HepG2 (cell line): ENCODE results near the gene HTRA2. TPM values are rescaled to one million over a fixed set of nuclear protein-coding genes. Genes with fewer than 3 reads are reported as not detected.
A peak's percentile ranks its signal among the peaks of the same experiment; 100 is the strongest.

Source experiments
- CHD2 ChIP-seq: IDR thresholded peaks from 2 replicates; pipeline ENCODE4 v1.6.1; 2011; ENCODE audit warnings: low read depth, low read length, improper control_type of control experiment
- FOXP1 ChIP-seq, 2 experiments: fragments of 450-650 bp in 1 of 2; IDR thresholded peaks; 2 replicates each; pipeline ENCODE4 v1.6.1; 2017 to 2018; ENCODE audit warnings: antibody characterized with exemption in 1 of 2
- ZHX2 ChIP-seq, 2 experiments: sonication (generic) in 1 of 2; formaldehyde crosslinking in 1 of 2; IDR thresholded peaks; 2 replicates each; pipeline versions ENCODE4 v1.6.1 to v1.9.0; 2014 to 2022; ENCODE audit warnings: antibody characterized with exemption in 1 of 2, borderline replicate concordance in 1 of 2, inconsistent platforms in 1 of 2, low read depth in 1 of 2, missing genetic modification reagents in 1 of 2
- ZNF12 ChIP-seq: sonication (generic); formaldehyde crosslinking; IDR thresholded peaks from 2 replicates; pipeline ENCODE4 v1.5.0; 2020; ENCODE audit warnings: missing genetic modification reagents
- ZNF207 ChIP-seq: fragments of 450-650 bp; IDR thresholded peaks from 2 replicates; pipeline ENCODE4 v1.6.1; 2016; ENCODE audit warnings: antibody characterized with exemption, borderline replicate concordance
- ZNF232 ChIP-seq: sonication (generic); formaldehyde crosslinking; IDR thresholded peaks from 2 replicates; pipeline ENCODE4 v1.4.0; 2020; ENCODE audit warnings: missing genetic modification reagents, borderline replicate concordance
- ZNF510 ChIP-seq: sonication (generic); formaldehyde crosslinking; IDR thresholded peaks from 2 replicates; pipeline ENCODE4 v1.4.0; 2020; ENCODE audit warnings: low read depth, mild to moderate bottlenecking, missing genetic modification reagents
- ZNF557 ChIP-seq: sonication (generic); formaldehyde crosslinking; IDR thresholded peaks from 2 replicates; pipeline ENCODE4 v1.4.0; 2020; ENCODE audit warnings: missing genetic modification reagents
- ZNF569 ChIP-seq: sonication (generic); formaldehyde crosslinking; IDR thresholded peaks from 2 replicates; pipeline ENCODE4 v1.5.0; 2020; ENCODE audit warnings: mild to moderate bottlenecking, missing genetic modification reagents, moderate library complexity, borderline replicate concordance
- ZNF614 ChIP-seq: IDR thresholded peaks from 2 replicates; pipeline ENCODE4 v1.6.1; 2018; ENCODE audit warnings: missing biosample characterization, missing genetic modification reagents, inconsistent platforms, borderline replicate concordance
- ZNF616 ChIP-seq: sonication (generic); formaldehyde crosslinking; IDR thresholded peaks from 2 replicates; pipeline ENCODE4 v1.5.0; 2020; ENCODE audit warnings: low read depth, mild to moderate bottlenecking, missing genetic modification reagents
- ZNF780A ChIP-seq: sonication (generic); formaldehyde crosslinking; IDR thresholded peaks from 2 replicates; pipeline ENCODE4 v1.8.0; 2022; ENCODE audit warnings: mild to moderate bottlenecking, missing genetic modification reagents, moderate library complexity
- ZSCAN20 ChIP-seq: sonication (generic); formaldehyde crosslinking; IDR thresholded peaks from 2 replicates; pipeline ENCODE4 v1.4.0; 2020; ENCODE audit warnings: missing genetic modification reagents, mild to moderate bottlenecking, borderline replicate concordance
- polyA plus RNA-seq, 8 experiments: library from polyadenylated mRNA; depleted of rRNA in 3 of 8; stranded (reverse) in 7 of 8; unstranded in 1 of 8; fragments of >200 nt; fragmentation: Illumina TruSeq in 4 of 8; extraction: Trizol in 4 of 8; gene quantifications; 2 replicates each; pipeline versions ENCODE4 v1.2.1 to v1.2.3, GENCODE V29; 2011 to 2016; ENCODE audit warnings: low read depth in 4 of 8, missing spikeins in 1 of 8, mixed read lengths in 1 of 8; ENCODE audit not compliant: insufficient read depth in 1 of 8
- total RNA-seq, 5 experiments: library from RNA; depleted of rRNA; stranded (reverse); fragments of >200 nt; fragmentation: Illumina TruSeq; extraction: Trizol; gene quantifications; 2 replicates each; pipeline ENCODE4 v1.2.3, GENCODE V29; 2016; ENCODE audit warnings: low read depth in 1 of 5
- TF ChIP-seq, protein P1 (sequence below): sonication (generic); formaldehyde crosslinking; IDR thresholded peaks from 2 replicates; pipeline ENCODE4 v1.5.0; 2020; ENCODE audit warnings: missing genetic modification reagents, mild to moderate bottlenecking, borderline replicate concordance
- TF ChIP-seq, protein P2 (sequence below): sonication (generic); formaldehyde crosslinking; IDR thresholded peaks from 2 replicates; pipeline ENCODE4 v1.5.0; 2020; ENCODE audit warnings: mild to moderate bottlenecking, low read depth, missing genetic modification reagents, borderline replicate concordance
- TF ChIP-seq, protein P3 (sequence below): IDR thresholded peaks from 2 replicates; pipeline ENCODE4 v1.6.1; 2012; ENCODE audit warnings: inconsistent platforms
- TF ChIP-seq, protein P4 (sequence below): sonication (generic); formaldehyde crosslinking; IDR thresholded peaks from 2 replicates; pipeline ENCODE4 v1.8.0; 2022; ENCODE audit warnings: missing genetic modification reagents, low read depth, mild to moderate bottlenecking, borderline replicate concordance
- TF ChIP-seq, protein P5 (sequence below): sonication (generic); formaldehyde crosslinking; IDR thresholded peaks from 2 replicates; pipeline ENCODE4 v1.4.0; 2020; ENCODE audit warnings: missing genetic modification reagents

Gene HTRA2
- total and polyA plus RNA-seq, 2 of the 13 experiments (the other 11 are each of a cell fraction or from before 2014, with no cell fraction given), result 47.7 to 50.3 TPM

DNA sequence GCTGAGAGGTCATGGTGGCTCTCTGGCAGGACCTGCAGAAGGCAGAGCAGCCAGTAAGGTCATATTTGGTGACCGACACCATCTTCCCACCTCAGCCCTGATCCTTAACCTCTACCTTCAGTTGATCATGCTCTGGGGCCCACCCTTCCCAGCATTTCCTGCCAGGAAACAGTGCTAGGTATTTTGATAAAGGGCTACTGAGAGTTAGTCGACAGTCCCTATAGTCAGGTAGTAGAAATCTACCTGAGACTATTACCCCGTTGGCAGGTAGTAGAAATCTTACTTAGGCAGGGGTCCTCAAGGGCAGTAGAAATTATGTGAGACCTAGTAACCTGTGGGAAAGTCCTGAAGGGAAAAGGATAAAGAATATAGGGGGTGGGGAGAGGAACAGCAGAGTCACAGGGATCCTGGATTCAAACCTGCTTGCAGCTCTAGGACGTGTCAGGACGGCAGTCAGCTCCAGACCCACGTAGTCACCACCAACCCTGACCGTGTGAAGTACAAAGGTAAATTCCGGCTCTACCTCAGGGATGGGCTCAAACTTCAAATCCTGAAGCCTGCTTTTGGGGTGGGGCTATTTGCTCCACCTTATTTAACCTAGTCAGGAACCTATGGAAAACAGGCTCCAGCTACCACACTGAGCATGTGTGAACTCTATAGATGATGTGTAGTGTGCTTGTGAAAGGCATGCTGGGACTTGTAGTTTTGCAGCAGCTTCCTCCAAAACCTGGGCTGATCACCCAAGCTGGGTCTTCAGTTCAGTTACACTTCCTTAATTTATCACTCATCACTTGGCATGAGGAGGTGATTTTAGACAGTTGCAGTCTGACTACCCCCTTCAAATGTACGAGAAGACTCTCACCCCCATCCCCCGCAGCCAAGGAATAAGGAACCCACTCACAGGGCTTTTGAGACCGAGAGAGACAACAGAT, 3.8 kb upstream of the HTRA2 start, which contains the start of gene DQX1 (continued):
- TF ChIP-seq, protein P1, sequence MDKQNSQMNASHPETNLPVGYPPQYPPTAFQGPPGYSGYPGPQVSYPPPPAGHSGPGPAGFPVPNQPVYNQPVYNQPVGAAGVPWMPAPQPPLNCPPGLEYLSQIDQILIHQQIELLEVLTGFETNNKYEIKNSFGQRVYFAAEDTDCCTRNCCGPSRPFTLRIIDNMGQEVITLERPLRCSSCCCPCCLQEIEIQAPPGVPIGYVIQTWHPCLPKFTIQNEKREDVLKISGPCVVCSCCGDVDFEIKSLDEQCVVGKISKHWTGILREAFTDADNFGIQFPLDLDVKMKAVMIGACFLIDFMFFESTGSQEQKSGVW (CRISPR knock-in tag), result no peak
- TF ChIP-seq FOXP1 (IDR thresholded peaks at IDR 0.05) (no peak), FOXP1 (CRISPR knock-in tag; IDR thresholded peaks at IDR 0.05) (0 out of 2 replicates have a peak, but pooled peaks have one; percentile 13), ZHX2 (IDR thresholded peaks at IDR 0.05; ENCODE audit: low read depth) (peak; percentile 58; the same call in 1 of the 2 replicates), ZHX2 (CRISPR knock-in tag; IDR thresholded peaks at IDR 0.05; ENCODE audit: borderline replicate concordance) (no peak), ZNF232 (0 out of 2 replicates have a peak, but pooled peaks have one; percentile 65), ZNF510 (CRISPR knock-in tag) (peak; percentile 39; the same call in 1 of the 2 replicates), ZSCAN20 (CRISPR knock-in tag) (no peak), ZNF569 (0 out of 2 replicates have a peak, but pooled peaks have one; percentile 68), ZNF12 (CRISPR knock-in tag) (no peak), CHD2 (no peak), ZNF780A (CRISPR knock-in tag) (no peak), ZNF614 (CRISPR knock-in tag) (peak; percentile 83; the same call in 1 of the 2 replicates), ZNF207 (no peak), ZNF557 (CRISPR knock-in tag) (peak; percentile 37; the same call in 1 of the 2 replicates), ZNF616 (CRISPR knock-in tag) (no peak)
- TF ChIP-seq, protein P2, sequence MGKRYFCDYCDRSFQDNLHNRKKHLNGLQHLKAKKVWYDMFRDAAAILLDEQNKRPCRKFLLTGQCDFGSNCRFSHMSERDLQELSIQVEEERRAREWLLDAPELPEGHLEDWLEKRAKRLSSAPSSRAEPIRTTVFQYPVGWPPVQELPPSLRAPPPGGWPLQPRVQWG (CRISPR knock-in tag), result no peak
- TF ChIP-seq, protein P3, sequence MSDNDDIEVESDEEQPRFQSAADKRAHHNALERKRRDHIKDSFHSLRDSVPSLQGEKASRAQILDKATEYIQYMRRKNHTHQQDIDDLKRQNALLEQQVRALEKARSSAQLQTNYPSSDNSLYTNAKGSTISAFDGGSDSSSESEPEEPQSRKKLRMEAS, result peak; percentile 83
- TF ChIP-seq, protein P4, sequence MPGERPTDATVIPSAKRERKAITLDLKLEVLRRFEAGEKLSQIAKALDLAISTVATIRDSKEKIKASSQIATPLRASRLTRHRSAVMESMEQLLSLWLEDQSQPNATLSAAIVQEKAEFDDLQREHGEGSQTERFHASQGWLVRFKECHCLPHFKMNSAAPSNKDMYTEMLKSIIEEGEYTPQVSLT (CRISPR knock-in tag), result no peak
- TF ChIP-seq, protein P5, sequence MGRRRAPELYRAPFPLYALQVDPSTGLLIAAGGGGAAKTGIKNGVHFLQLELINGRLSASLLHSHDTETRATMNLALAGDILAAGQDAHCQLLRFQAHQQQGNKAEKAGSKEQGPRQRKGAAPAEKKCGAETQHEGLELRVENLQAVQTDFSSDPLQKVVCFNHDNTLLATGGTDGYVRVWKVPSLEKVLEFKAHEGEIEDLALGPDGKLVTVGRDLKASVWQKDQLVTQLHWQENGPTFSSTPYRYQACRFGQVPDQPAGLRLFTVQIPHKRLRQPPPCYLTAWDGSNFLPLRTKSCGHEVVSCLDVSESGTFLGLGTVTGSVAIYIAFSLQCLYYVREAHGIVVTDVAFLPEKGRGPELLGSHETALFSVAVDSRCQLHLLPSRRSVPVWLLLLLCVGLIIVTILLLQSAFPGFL (CRISPR knock-in tag), result no peak
